ENCODE data around the gene DEPDC5.

DEPDC5 gene

DNA sequence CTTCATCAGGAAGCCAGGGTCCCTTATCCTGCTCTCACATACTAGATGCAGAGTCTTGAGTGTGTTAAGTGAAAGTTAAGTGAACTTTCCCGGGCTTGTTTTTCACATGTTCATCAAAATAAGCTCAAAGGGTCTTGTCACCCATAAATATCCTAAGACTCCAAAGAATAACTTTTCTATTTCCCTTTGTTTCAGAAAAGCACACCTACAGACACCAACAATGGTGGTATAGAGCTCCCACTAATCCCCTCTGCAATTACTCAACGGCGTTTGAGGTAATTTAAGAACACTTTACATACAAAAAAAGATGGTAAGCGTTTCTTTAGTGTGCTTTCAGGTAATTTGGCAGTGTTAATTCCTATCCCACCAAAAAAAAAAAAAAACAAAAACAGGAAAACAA lies 6.4 kb upstream of the DEPDC5 start:
- DNase-seq (ENCODE audit: low spot score) = no peak
- in situ Hi-C loops (cut with MboI; ENCODE audit: low pct_unique_long_range_greater_than_20kb, low sequenced_read_pairs, unreplicated experiment) = no loop called here
- TF ChIP-seq, protein P1, sequence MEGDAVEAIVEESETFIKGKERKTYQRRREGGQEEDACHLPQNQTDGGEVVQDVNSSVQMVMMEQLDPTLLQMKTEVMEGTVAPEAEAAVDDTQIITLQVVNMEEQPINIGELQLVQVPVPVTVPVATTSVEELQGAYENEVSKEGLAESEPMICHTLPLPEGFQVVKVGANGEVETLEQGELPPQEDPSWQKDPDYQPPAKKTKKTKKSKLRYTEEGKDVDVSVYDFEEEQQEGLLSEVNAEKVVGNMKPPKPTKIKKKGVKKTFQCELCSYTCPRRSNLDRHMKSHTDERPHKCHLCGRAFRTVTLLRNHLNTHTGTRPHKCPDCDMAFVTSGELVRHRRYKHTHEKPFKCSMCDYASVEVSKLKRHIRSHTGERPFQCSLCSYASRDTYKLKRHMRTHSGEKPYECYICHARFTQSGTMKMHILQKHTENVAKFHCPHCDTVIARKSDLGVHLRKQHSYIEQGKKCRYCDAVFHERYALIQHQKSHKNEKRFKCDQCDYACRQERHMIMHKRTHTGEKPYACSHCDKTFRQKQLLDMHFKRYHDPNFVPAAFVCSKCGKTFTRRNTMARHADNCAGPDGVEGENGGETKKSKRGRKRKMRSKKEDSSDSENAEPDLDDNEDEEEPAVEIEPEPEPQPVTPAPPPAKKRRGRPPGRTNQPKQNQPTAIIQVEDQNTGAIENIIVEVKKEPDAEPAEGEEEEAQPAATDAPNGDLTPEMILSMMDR (IDR thresholded peaks at IDR 0.05; ENCODE audit: extremely low read depth, insufficient read depth, missing control alignments) = no peak

DNA sequence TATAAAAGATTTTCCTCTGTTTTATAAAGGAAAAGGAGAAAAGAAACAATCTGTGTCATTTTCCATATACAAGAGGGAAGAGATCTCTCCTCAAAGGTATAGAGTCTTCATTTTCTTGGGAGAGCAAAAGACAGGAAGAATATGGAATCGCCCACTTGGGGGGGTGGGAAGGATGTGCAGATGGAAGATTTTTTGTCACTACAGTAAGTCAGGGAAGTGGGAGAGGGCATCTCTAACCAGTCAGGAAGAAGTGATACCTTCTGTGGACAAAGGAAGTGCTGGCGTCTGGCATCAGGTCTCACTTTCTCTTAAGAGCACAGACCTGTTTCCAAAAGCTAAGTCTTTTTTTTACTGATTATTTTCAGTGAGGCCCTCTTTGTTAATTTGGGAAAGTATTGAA lies 5.3 kb upstream of the DEPDC5 start:
- TF ChIP-seq, protein P1 (IDR thresholded peaks at IDR 0.05; ENCODE audit: extremely low read depth, insufficient read depth, missing control alignments) = no peak
- in situ Hi-C loops (cut with MboI; ENCODE audit: low pct_unique_long_range_greater_than_20kb, low sequenced_read_pairs, unreplicated experiment) = no loop called here
- no peak for DNase-seq (ENCODE audit: low spot score)

DNA sequence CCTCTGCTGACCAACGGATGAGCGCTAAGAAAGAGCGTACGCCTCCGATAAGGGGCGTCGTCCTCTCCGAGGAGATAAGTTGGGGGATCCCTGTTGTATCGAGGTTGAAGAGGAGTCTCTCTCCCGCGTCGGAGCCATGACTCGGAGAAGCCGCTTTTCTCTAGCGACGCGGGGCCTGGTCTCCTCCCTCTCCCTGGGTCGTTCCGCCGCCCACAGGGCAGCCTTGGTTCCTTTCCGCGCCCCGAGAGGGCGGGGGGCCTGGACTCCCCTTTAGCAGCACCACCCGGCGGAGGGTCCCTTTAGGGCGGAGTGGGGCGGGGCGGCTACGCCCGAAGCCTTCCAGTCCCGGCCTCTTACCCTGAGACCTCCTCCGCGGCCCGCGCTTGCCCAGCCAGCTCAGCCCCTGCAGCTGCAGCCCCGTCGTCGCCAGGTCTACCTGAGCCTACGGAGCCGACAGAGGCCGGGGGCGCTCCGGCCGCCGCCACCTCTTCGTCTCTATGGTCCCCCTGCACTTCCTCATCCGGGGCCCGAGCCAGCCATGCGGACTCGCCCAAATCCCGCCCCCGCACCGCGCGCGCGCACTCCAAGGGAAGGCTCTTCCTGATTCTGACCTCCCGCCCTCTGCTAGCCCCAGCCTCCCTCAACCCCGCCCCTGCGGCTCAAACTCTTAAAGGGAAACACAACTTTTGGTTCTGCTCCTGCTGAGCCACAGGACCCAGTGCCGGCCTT lies 4.0 kb upstream of the DEPDC5 start, which contains the start of gene PRR14L:
Gene PRR14L, minus strand, starts transcription at position 497 of the 729 bp plus-strand sequence. CDS start 11,272 bp downstream, outside the sequence.
- peak; percentile 93 for DNase-seq (ENCODE audit: low spot score)
- TF ChIP-seq, protein P1 (IDR thresholded peaks at IDR 0.05; ENCODE audit: extremely low read depth, insufficient read depth, missing control alignments) = peak; percentile 25
- in situ Hi-C loops (cut with MboI; ENCODE audit: low pct_unique_long_range_greater_than_20kb, low sequenced_read_pairs, unreplicated experiment) = no loop called here

DNA sequence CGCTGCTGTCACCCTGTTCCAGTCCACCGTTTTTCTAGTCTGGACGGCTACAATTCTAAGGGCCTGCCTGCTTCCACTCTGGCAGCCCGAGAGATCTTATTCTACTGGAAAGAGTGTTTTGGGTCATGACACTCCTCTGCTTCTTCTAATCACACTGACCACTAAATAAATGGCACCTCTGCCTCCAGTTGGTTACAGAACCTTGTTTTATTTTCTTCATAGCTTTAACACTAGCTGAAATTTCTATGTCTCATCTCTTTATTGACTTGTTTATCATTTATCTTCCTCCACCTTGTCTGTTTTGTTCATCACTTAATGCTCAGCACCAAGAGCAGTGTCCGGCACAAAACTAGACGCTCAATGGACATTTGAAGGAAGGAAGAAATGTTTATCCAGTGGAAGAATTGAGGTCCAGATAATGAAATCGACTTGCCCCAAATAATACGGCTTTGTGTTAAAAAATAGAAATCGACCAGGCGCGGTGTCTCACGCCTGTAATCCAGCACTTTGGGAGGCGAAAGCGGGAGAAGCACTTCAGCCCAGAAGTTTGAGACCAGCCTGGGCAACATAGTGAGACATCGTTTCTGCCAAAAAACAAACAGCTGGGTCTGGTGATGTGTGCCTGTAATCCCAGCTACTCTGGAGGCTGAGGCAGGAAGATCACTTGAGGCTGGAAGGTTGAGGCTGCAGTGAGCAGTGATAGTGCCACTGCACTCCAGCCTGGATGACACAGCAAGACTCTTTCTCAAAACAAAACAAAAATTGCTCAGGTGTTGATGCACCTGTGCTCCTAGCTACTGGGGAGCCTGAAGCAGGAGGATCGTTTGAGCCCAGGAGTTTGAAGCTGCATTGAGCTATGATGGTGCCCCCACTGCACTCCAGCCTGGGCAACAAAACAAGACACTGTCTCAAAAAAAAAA lies 3.2 kb upstream of the DEPDC5 start:
- no peak for DNase-seq (ENCODE audit: low spot score)
- in situ Hi-C loops (cut with MboI; ENCODE audit: low pct_unique_long_range_greater_than_20kb, low sequenced_read_pairs, unreplicated experiment) = no loop called here
- TF ChIP-seq, protein P1 (IDR thresholded peaks at IDR 0.05; ENCODE audit: extremely low read depth, insufficient read depth, missing control alignments) = no peak

DNA sequence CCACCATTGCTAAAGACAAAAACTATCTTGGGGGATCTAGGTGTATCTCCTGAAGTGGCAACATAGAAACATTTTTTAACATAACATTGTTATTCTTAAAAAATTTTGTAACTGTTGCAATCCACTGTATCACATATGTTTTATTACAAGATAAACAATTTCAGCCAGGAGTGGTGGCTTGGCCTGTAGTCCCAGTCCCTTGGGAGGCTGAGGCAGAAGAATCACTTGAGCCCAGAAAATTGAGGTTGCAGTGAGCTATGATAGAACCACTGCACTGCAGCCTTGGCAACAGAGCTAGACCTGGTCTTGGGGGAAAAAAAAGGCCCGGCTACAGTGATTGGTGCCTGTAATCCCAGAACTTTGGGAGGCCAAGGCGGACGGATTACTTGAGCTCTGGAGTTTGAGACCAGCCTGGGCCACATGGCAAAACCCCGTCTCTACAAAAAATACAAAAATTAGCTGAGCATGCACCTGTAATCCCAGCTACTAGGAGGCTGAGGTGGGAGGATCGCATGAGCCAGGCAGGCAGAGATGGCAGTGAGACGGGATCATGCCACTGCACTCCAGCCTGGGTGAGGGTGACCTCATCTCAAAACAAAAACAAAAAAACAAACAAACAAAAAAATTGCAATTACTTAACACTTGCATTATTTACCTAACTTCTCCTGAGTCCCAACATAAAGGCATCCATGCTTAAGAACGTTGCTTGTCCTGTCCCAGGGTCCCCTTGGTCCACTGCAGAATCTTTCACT lies 1.5 kb upstream of the DEPDC5 start:
- TF ChIP-seq, protein P1 (IDR thresholded peaks at IDR 0.05; ENCODE audit: extremely low read depth, insufficient read depth, missing control alignments) = no peak
- in situ Hi-C loops (cut with MboI; ENCODE audit: low pct_unique_long_range_greater_than_20kb, low sequenced_read_pairs, unreplicated experiment) = no loop called here
- no peak for DNase-seq (ENCODE audit: low spot score)

DNA sequence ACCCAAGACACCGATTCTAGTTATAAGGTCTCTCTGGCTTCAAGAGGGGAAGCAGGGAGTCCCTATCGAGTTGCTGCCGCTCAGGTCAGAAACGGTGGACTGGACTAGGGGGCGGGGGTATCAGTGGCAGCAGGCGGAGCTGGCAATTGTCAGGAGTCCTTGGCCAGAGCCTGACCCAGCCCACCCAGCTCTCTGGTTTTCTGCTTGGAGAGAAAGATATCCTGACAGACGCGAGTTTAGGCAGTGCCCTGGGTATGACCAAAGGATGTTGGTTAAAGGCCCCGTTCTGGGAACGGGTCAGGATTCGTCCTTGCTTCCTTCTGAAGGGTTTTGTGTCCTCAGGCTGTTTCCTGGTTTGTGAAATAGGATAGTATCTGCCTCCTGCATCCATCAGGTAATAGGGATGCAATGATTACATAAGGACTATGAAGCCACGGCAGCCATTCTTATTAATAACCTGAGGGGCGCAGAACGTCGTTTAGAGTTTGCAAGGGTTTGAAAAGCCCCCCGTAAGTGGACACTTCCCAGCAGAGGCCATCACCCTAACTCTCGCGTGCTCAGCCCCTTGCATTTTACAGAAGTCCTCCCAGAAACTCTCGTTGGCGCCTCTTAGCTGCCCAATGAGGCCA lies 700 bp upstream of the DEPDC5 start:
- in situ Hi-C loops (cut with MboI; ENCODE audit: low pct_unique_long_range_greater_than_20kb, low sequenced_read_pairs, unreplicated experiment) = no loop called here
- TF ChIP-seq, protein P1 (IDR thresholded peaks at IDR 0.05; ENCODE audit: extremely low read depth, insufficient read depth, missing control alignments) = no peak
- peak; percentile 21 for DNase-seq (ENCODE audit: low spot score)
